IPS-15b (cell line): ENCODE measurements around the gene MYL3.
"Not testable (repeated sequence)": the region's sequence is repeated elsewhere in the genome, so short reads cannot be mapped to it uniquely, and the experiment has no call there.

Experiments
- H3K27me3 ChIP-seq: one replicate; pipeline ENCODE4 v1.6.1; 2013; ENCODE audit warnings: low read length; ENCODE audit not compliant: control insufficient read depth, insufficient read depth
- H3K36me3 ChIP-seq: one replicate; pipeline ENCODE4 v1.6.1; 2013; ENCODE audit warnings: low read length; ENCODE audit not compliant: control insufficient read depth, insufficient read depth
- H3K4me1 ChIP-seq: one replicate; pipeline ENCODE4 v1.6.1; 2013; ENCODE audit warnings: mild to moderate bottlenecking, low read length; ENCODE audit not compliant: control insufficient read depth, insufficient read depth
- H3K4me3 ChIP-seq: one replicate; pipeline ENCODE4 v1.5.1; 2013; ENCODE audit warnings: low read depth, low read length
- H3K9ac ChIP-seq: one replicate; pipeline ENCODE4 v1.6.1; 2013; ENCODE audit warnings: low read depth, mild to moderate bottlenecking, low read length
- H3K9me3 ChIP-seq: one replicate; pipeline ENCODE4 v1.6.1; 2013; ENCODE audit warnings: mild to moderate bottlenecking, low read length; ENCODE audit not compliant: control insufficient read depth, insufficient read depth

The MYL3 gene

GRCh38 chr3:46824211-46824970, 38.9 kb downstream of the MYL3 start:
- H3K9ac ChIP-seq = no peak overlapping the region
- H3K4me1 ChIP-seq = no peaks in the 10 kb centered on the region
- no peaks in the 10 kb centered on the region for H3K27me3 ChIP-seq
- H3K9me3 ChIP-seq = no peaks in the 10 kb centered on the region
- no peak overlapping the region for H3K4me3 ChIP-seq
- H3K36me3 ChIP-seq = no peaks in the 10 kb centered on the region

DNA sequence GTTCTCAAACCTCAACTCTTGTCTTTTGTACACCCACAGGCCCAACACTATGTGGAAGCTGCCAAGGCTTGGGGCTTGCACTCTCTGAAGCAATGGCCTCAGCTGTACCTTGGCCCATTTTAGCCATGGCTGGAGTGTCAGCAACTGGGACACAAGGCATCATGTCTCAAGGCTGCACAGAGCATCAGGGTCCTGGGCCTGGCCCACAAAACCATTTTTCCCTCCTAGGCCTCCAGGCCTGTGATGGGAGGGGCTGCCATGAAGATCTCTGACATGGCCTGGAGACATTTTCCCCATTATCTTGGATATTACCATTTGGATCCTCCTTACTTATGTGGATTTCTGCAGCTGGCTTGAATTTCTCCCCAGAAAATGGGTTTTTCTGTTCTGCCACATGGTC, 39.9 kb downstream of the MYL3 start:
- H3K4me3 ChIP-seq, H3K36me3 ChIP-seq, H3K9me3 ChIP-seq, H3K4me1 ChIP-seq, H3K9ac ChIP-seq, H3K27me3 ChIP-seq: not testable (repeated sequence)

DNA sequence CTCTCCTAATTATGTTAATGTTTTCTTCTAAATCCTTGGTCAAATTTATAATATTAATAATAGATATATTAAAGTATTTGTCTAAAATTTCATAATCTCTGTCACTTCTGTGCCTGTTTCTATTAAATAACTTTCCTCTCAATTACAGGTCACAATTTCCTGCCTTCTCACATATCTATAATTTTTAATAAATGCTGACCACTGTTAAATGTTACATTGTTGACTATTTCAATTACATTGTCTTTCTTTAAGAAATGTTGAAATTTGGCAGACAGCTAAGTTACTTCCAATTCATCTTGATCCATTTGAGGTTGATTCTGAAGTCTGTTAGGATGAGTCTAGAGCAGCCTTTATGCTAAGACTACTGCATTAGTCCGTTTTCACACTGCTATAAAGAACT, 41.7 kb downstream of the MYL3 start:
- Histone ChIP-seq H3K27me3 (no peaks in the 10 kb centered on the region), H3K36me3 (no peaks in the 10 kb centered on the region), H3K9ac (no peak overlapping the region), H3K4me1 (no peaks in the 10 kb centered on the region), H3K4me3 (no peak overlapping the region), H3K9me3 (no peaks in the 10 kb centered on the region)

- no peaks in the 10 kb centered on the region for H3K4me1 ChIP-seq
- H3K36me3 ChIP-seq = no peaks in the 10 kb centered on the region
- no peaks in the 10 kb centered on the region for H3K9me3 ChIP-seq
- no peaks in the 10 kb centered on the region for H3K27me3 ChIP-seq
- H3K4me3 ChIP-seq = no peak overlapping the region
- no peak overlapping the region for H3K9ac ChIP-seq
These were observed 42.4 kb downstream of the MYL3 start for GRCh38 chr3:46820852-46821251.

- Histone ChIP-seq H3K9ac (no peak overlapping the region), H3K36me3 (no peaks in the 10 kb centered on the region), H3K27me3 (peaks cover 25% of the 10 kb centered on the region), H3K4me3 (peak overlapping the region; percentile 54), H3K4me1 (peaks cover 4% of the 10 kb centered on the region), H3K9me3 (no peaks in the 10 kb centered on the region)
These were observed 50.9 kb downstream of the MYL3 start for GRCh38 chr3:46812237-46812791.

DNA sequence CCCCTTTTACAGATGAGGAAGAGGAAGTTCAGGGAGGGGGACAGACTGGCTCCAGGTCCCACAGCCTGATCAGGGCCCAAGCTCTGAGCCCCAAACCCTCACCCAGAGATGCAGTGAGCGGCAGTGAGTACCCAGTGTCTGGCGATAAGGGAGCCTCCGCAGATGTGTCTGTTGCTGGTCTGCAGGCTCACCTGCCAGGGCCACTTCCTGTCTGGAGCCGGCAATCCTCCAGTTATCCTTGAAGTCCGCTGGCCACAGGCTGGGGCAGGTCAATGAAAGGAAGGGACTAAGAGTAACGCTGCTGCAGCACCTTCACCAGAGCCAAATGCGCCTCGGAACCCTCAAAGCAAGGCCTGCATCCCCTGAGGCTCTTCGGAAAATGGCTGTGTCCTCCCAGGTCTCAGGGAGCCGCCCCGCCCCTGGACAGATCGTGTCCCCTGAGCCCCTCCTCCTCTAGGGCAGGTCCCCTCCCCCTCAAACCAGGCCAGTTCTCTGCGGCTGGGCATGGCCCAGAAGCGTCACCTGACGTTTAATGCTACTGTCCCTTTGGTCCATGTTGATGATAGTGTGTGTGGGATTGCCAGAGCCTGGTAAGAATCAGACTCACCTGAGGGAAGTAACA, 51.5 kb downstream of the MYL3 start:
- Histone ChIP-seq H3K4me3 (peak overlapping the region; percentile 54), H3K36me3 (no peaks in the 10 kb centered on the region), H3K9me3 (no peaks in the 10 kb centered on the region), H3K4me1 (peaks cover 4% of the 10 kb centered on the region), H3K27me3 (peaks cover 25% of the 10 kb centered on the region), H3K9ac (no peak overlapping the region)

DNA sequence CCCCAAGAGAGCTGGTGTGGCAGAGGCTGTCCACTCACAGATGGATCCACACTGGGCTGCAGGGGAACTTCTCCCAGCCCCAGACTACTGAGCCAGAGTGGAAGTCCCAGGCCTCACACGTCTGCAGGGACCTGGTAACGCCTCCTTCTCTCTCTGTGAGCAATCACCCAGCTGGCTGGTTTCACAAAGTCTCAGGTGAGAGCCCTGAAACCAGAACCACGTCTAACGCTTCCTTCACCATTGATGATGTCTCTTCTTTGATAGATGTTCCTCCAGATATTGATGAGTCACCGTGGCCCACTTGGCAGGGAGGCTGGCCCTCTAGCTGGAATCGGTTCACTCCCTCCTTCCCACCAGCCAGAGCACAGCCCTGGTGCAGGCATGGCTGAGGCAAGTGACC, 54.5 kb downstream of the MYL3 start:
- not testable (repeated sequence) for H3K36me3 ChIP-seq, H3K9me3 ChIP-seq, H3K4me3 ChIP-seq, H3K9ac ChIP-seq, H3K4me1 ChIP-seq
- peaks cover 15% of the 10 kb centered on the region for H3K27me3 ChIP-seq
